ENCODE data around the gene TUBB4A.

The TUBB4A gene

GRCh38 chr19:6498294-6499036, 3.6 kb downstream of the TUBB4A start:
- peaks cover 6% of the 10 kb centered on the region for H3K36me3 ChIP-seq (replicated peaks)
- in situ Hi-C loops (cut with MboI; ENCODE audit: low sequenced_read_pairs), result no loop called here
- no peaks in the 10 kb centered on the region for H3K27me3 ChIP-seq (ENCODE audit: low read depth)
- no peak overlapping the region for H3K4me3 ChIP-seq
- peaks cover 3% of the 10 kb centered on the region; the same call in 1 of the 2 replicates for H3K4me1 ChIP-seq
- DNase-seq (ENCODE audit: low spot score in 2 of 2), result no peak
- H3K9me3 ChIP-seq, result no peaks in the 10 kb centered on the region

GRCh38 chr19:6495947-6496346, 6.2 kb downstream of the TUBB4A start:
- no peak overlapping the region for H3K4me3 ChIP-seq
- no peaks in the 10 kb centered on the region for H3K9me3 ChIP-seq
- in situ Hi-C loops (cut with MboI; ENCODE audit: low sequenced_read_pairs), result no loop called here
- H3K36me3 ChIP-seq (replicated peaks), result peaks cover 6% of the 10 kb centered on the region
- DNase-seq (ENCODE audit: low spot score in 2 of 2), result no peak
- H3K4me1 ChIP-seq, result no peaks in the 10 kb centered on the region
- H3K27me3 ChIP-seq (ENCODE audit: low read depth), result no peaks in the 10 kb centered on the region

DNA sequence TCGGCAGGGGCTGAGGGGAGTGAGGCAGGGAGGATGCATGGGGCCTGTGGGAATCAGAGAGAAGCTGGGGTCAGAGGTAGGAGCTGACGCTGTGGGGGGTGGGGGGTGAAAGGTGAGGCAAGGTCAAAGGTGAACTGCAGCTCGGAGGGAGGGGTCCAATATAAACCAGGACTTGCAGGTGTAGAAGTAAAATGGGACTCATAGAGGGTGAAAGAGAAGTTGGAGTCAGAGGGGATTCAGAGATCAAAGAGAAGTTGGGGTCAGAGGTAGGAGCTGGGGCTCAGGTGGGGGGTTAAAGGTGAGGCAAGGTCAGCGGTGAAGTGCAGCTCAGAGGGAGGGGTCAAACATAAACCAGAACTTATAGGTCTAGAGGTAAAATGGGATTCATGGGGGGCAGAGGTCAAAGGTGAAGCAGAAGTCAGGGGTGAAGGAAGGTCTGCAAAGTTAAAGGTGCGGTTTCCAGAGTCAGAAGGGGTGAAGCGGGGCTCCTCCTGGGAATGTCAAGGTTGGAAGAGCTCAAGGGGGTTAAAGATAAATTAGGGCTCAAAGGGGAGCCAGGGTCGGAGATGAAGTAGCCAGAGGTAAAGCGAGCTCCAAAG, 7.6 kb downstream of the TUBB4A start:
- Histone ChIP-seq H3K9me3 (no peaks in the 10 kb centered on the region), H3K36me3 (replicated peaks) (peaks cover 2% of the 10 kb centered on the region; the same call in 1 of the 2 replicates), H3K27me3 (ENCODE audit: low read depth) (no peaks in the 10 kb centered on the region), H3K4me1 (no peaks in the 10 kb centered on the region), H3K4me3 (no peak overlapping the region)
- in situ Hi-C loops (cut with MboI; ENCODE audit: low sequenced_read_pairs), result no loop called here
- no peak for DNase-seq (ENCODE audit: low spot score in 2 of 2)

- H3K4me1 ChIP-seq, result no peaks in the 10 kb centered on the region
- DNase-seq (ENCODE audit: low spot score in 2 of 2), result no peak
- in situ Hi-C loops (cut with MboI; ENCODE audit: low sequenced_read_pairs), result no loop called here
Measured at GRCh38 chr19:6491802-6492592, 10.1 kb downstream of the TUBB4A start.

GRCh38 chr19:6490134-6490533, 12.0 kb downstream of the TUBB4A start:
- Histone ChIP-seq H3K36me3 (replicated peaks) (no peaks in the 10 kb centered on the region; the same call in 1 of the 2 replicates), H3K9me3 (no peaks in the 10 kb centered on the region), H3K27me3 (ENCODE audit: low read depth) (no peaks in the 10 kb centered on the region), H3K4me1 (no peaks in the 10 kb centered on the region), H3K4me3 (no peak overlapping the region)
- in situ Hi-C loops (cut with MboI; ENCODE audit: low sequenced_read_pairs), result no loop called here
- DNase-seq (ENCODE audit: low spot score in 2 of 2), result no peak

More at GRCh38 chr19:6491802-6492592, 10.1 kb downstream of the TUBB4A start:
- H3K4me3 ChIP-seq, result no peak overlapping the region
- no peaks in the 10 kb centered on the region for H3K9me3 ChIP-seq
- no peaks in the 10 kb centered on the region; the same call in 1 of the 2 replicates for H3K36me3 ChIP-seq (replicated peaks)
- H3K27me3 ChIP-seq (ENCODE audit: low read depth), result no peaks in the 10 kb centered on the region

DNA sequence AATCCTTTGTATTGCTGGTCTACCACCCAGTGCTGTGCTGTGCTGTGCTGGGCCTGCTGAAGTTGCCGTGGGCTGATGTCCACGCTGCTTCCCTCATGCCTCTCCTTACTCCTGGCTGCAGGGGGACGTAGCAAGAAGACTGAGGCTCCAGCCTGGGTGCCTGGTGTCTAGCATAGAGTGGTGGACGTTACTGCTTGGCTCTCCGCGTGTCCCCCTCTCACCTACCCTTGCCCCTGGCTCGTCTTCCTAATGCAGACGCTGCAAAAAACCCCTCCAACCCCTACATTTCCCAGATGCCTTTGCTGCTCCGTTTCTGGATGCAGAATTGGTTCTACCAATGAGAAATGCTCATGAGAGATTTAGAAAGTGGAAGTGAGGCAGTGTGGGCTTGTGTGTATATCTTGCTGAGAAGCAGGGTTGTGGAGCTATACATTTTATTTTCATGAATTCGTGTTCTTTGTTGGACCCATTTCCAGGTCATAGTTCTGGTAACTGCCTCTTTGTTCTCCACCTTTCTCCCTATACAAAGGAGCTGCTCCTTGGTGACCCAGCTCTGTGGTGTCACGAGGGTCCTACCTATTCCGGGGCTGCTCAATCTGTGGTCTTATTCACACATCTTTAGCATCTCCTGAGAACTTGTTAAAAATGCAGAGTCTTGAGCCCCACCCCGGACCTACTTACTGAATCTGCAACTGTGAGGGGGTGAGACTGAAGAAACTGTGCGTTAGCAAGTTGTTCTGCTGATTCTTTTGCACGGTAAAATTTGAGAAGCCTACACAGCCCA, 12.6 kb downstream of the TUBB4A start:
- DNase-seq (ENCODE audit: low spot score in 2 of 2), result no peak
- H3K36me3 ChIP-seq (replicated peaks), result no peaks in the 10 kb centered on the region; the same call in 1 of the 2 replicates
- in situ Hi-C loops (cut with MboI; ENCODE audit: low sequenced_read_pairs), result no loop called here

DNA sequence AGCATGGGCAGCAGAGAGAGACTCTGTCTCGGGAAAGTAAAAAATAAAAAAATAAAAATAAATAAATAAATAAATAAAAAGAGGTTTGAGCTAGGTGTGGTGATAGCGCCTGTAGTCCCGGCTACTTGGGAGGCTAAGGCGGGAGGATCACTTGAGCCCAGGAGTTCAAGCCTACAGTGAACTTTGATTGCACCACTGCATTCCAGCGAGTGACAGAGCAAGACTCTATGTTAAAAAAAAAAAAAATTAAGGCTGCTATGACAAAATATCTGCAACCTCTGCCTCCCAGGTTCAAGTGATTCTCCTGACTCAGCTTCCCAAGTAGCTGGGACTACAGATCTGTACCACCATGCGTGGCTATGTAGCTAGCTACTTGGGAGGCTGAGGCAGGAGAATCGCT, 17.3 kb downstream of the TUBB4A start:
- Histone ChIP-seq H3K27me3 (ENCODE audit: low read depth) (no peaks in the 10 kb centered on the region), H3K36me3 (replicated peaks) (no peaks in the 10 kb centered on the region), H3K4me3 (no peak overlapping the region), H3K4me1 (no peaks in the 10 kb centered on the region), H3K9me3 (no peaks in the 10 kb centered on the region)
- DNase-seq (ENCODE audit: low spot score in 2 of 2), result no peak
- in situ Hi-C loops (cut with MboI; ENCODE audit: low sequenced_read_pairs), result no loop called here

More for the DNA sequence above, 12.6 kb downstream of the TUBB4A start:
- Histone ChIP-seq H3K4me1 (no peaks in the 10 kb centered on the region), H3K4me3 (no peak overlapping the region), H3K27me3 (ENCODE audit: low read depth) (no peaks in the 10 kb centered on the region), H3K9me3 (no peaks in the 10 kb centered on the region)

DNA sequence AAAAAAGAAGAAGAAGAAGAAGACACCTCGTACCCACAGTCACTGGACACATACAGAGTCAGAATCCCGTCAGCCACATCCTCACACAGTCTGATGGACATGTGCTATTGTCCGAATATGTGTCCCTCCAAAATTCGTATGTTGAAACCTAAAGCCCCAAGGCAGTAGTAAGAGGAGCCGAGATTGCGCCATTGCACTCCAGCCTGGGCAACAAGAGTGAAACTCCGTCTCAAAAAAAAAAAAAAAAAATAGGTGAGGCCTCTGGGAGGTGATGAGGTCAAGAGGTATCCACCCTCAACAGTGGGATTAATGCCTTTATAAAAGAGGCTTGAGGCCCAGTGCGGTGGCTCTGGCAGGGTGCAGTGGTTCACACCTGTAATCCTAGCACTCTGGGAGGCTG, 17.9 kb downstream of the TUBB4A start:
- no peaks in the 10 kb centered on the region for H3K9me3 ChIP-seq
- no peaks in the 10 kb centered on the region for H3K27me3 ChIP-seq (ENCODE audit: low read depth)
- no peaks in the 10 kb centered on the region for H3K4me1 ChIP-seq
- in situ Hi-C loops (cut with MboI; ENCODE audit: low sequenced_read_pairs), result no loop called here
- no peak for DNase-seq (ENCODE audit: low spot score in 2 of 2)
- no peaks in the 10 kb centered on the region for H3K36me3 ChIP-seq (replicated peaks)
- H3K4me3 ChIP-seq, result no peak overlapping the region

- no peak for DNase-seq (ENCODE audit: low spot score in 2 of 2)
- Histone ChIP-seq H3K4me3 (no peak overlapping the region), H3K36me3 (replicated peaks) (no peaks in the 10 kb centered on the region), H3K9me3 (no peaks in the 10 kb centered on the region), H3K4me1 (no peaks in the 10 kb centered on the region), H3K27me3 (ENCODE audit: low read depth) (no peaks in the 10 kb centered on the region)
- in situ Hi-C loops (cut with MboI; ENCODE audit: low sequenced_read_pairs), result no loop called here
Measured at GRCh38 chr19:6483235-6483634, 18.9 kb downstream of the TUBB4A start.

GRCh38 chr19:6482343-6482686, 19.8 kb downstream of the TUBB4A start:
- no peaks in the 10 kb centered on the region for H3K27me3 ChIP-seq (ENCODE audit: low read depth)

DNA sequence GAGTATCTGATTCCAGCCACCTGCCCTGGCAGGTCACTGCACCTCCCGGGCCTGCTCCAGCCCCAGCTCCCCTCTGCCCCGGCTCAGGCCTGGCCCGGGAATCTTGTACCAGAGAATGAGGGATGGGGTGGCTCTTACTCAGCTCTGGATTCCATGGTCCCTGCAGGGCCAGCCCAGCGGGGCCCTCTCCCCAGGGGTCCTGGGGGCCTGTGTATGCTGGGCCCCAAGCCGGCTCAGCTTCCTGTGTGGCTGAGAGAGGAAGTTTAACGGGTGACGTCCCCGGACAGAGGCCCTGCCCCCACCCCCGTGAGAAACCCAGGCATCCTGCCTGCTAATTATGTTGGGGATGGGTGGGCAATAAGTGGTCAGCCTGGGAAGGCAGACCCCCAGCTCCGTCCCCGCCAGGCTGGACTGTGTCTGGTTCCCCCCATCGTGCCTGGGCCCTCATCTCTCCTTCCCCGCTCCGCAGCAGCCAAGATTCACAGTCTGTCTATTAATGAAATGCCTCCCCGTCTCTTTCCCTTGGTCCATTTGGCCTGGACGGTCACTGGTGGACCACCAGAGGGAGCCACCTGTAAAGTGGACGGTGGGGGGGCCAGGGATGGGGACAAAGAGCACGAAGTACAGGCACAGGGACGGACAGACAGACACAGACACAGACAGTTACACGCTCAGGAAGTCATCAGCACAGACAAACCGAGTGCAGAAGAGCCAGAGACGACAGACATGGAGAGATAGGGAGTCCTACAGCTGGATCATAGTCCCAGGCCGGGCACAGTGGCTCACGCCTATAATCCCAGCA, 20.4 kb downstream of the TUBB4A start, which contains the start of gene DENND1C:
Gene DENND1C (minus strand): TSS at position 247 of the 802 bp plus-strand sequence. CDS start 92 bp downstream, at position 155.
- no peak within 1 kb of the TSS for H3K4me3 ChIP-seq
- peak in 1 of 2 experiments; percentile 73 for DNase-seq (ENCODE audit: low spot score in 2 of 2)
- no peaks in the 10 kb centered on the region for H3K9me3 ChIP-seq
- no peaks in the 10 kb centered on the region for H3K36me3 ChIP-seq (replicated peaks)
- H3K27me3 ChIP-seq (ENCODE audit: low read depth), result no peaks in the 10 kb centered on the region
- H3K4me1 ChIP-seq, result no peaks in the 10 kb centered on the region
- in situ Hi-C loops (cut with MboI; ENCODE audit: low sequenced_read_pairs), result no loop called here

More at GRCh38 chr19:6482343-6482686, 19.8 kb downstream of the TUBB4A start:
- Histone ChIP-seq H3K4me1 (no peaks in the 10 kb centered on the region), H3K36me3 (replicated peaks) (no peaks in the 10 kb centered on the region), H3K4me3 (no peak overlapping the region), H3K9me3 (no peaks in the 10 kb centered on the region)
- no peak for DNase-seq (ENCODE audit: low spot score in 2 of 2)
- in situ Hi-C loops (cut with MboI; ENCODE audit: low sequenced_read_pairs), result no loop called here

DNA sequence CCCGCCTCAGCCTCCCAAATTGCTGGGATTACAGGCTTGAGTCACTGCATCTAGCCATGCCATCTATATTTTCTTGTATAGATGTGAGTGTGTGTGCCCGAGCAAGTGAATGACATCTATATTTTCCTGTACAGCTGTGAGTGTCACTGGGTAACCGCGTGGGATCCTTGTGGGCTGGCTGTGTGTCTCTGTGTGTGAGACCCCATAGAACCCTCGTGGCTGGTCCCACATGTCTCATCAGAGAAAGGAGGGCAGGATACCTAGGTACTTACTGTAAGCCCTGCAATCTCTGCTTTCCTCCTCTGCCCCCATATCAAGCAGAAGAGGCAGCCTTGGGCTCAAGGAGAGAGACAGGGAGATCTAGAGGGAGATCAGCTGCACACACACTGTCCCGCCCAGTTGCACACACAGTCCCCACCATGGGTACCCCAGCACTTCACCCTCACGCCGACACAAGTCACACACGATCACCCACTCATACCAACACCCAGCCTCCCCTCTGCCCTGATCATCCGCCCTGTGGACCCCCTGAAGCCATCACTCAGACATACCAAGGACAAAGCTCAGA, 21.2 kb downstream of the TUBB4A start:
- no peak for DNase-seq (ENCODE audit: low spot score in 2 of 2)
- Histone ChIP-seq H3K9me3 (no peaks in the 10 kb centered on the region), H3K4me3 (no peak overlapping the region), H3K4me1 (no peaks in the 10 kb centered on the region), H3K27me3 (ENCODE audit: low read depth) (no peaks in the 10 kb centered on the region), H3K36me3 (replicated peaks) (no peaks in the 10 kb centered on the region)
- in situ Hi-C loops (cut with MboI; ENCODE audit: low sequenced_read_pairs), result no loop called here

Data from HAP-1 (cell line).